GM19468 (cell line): ENCODE measurements around the gene ASIC1.
"Not testable (repeated sequence)": the region's sequence is repeated elsewhere in the genome, so short reads cannot be mapped to it uniquely, and the experiment has no call there.

ENCODE experiments used
- ATAC-seq: cut with Tn5 transposase; IDR thresholded peaks from one replicate; pipeline ENCODE4 v1.9.1; 2021; ENCODE audit warnings: mild to moderate bottlenecking, moderate library complexity, moderate number of reproducible peaks; ENCODE audit not compliant: unreplicated experiment; ENCODE audit errors: extremely low read depth

Gene ASIC1

DNA sequence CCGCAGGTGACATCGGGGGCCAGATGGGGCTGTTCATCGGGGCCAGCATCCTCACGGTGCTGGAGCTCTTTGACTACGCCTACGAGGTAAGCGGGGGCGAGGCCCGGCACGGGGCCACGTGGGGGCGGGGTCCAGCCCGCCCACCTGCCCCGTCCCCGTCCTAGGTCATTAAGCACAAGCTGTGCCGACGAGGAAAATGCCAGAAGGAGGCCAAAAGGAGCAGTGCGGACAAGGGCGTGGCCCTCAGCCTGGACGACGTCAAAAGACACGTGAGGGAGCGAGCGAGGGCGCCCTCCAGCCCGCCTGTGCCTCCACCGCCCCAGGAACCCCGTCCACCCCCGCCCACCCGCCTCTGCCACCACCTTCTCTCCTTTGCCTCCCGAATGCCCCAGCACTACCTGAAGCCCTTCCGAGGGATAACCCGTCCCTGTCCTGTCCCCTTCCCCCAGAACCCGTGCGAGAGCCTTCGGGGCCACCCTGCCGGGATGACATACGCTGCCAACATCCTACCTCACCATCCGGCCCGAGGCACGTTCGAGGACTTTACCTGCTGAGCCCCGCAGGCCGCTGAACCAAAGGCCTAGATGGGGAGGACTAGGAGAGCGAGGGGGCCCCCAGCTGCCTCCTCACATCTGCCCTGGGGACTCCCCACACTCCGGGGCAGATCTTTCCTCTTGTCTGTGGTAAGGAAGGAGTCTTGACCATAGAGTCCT is 23.9 kb downstream of the ASIC1 start:
- ATAC-seq: no peak

DNA sequence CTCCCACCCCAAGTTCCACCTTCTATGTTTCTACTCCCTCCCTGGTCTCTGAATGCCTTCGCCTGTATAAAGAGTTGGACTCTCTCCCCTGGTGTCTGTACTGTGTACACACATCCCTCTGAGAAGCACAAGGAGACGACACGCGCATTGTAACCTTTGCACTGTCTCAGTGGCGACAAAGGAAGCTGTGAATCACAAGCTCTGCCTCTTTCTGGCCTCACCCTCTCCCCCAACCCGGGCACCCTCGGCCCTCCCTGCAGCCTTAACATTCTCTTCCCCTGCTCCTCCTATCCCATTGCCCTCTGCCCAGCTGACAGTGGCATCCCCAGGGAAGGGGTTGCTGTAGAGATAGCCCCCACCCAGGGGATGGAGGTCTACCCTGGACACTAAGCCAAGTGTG is 25.2 kb downstream of the ASIC1 start:
- ATAC-seq: no peak

DNA sequence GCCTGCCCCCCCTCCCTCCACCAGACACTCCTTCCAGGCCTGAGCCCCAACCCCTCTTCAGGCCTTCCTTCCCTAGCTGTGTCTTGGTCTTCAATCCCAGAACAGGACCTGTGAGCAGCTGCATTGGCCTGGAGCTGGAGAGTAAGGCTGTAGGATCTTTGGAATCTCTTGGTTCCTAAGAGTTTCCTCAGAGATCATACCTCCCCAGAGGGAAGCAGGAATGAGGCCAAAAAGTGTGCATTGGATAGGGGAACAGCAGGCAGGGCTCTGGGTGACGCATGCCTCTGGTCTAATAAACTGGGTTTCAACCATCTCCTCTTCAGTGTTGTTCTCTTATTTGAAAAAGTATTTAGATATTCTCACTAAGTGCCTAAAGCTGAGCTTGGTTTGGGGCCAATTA is 25.9 kb downstream of the ASIC1 start:
- no peak for ATAC-seq

DNA sequence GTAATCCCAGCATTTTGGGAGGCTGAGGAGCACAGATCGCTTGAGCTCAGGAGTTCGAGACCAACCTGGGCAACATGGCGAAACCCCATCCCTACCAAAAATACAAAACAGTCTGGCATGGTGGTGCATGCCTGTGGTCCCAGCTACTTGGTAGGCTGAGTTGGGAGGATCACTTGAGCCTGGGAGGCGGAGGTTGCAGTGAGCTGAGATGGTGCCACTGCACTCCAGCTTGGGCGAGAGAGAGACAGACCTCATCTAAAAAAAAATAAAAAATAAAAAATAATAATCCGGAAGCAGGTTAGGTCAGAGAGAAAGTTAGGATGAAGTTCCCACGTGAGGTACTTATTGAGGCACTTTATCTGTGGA is 27.0 kb downstream of the ASIC1 start:
- not testable (repeated sequence) for ATAC-seq

DNA sequence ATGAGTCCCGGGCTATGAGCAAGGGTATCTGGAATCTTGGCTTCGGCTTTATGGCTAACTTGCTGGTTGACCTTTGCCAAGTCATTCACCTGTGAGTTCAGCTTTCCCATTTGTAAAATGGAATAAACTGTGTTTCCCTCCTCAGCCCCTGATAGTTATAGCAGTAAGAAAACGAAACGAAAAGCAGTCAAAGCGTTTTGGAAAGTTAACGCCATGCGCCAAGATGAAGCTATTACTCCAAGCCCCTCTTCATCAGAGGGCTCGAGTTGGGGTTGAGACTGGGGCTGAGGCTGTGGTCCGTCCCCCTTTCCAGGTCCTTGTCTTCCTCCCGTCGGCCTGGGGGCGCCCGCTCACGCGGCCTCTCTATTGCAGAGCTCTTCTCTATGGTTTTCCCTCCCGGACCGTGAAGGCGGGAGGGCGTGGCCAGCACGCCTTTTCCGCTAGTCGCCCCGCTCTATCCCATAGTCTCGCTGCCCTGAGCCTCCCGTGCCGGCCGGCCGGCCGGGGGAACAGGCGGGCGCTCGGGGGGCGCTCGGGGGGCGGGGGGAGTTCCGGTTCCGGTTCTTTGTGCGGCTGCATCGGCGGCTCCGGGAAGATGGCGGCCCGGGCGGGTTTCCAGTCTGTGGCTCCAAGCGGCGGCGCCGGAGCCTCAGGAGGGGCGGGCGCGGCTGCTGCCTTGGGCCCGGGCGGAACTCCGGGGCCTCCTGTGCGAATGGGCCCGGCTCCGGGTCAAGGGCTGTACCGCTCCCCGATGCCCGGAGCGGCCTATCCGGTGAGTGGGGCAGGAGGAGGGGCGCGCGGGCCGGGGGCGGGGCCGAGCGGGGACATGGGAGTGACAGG is 27.6 kb downstream of the ASIC1 start, which contains the start of gene SMARCD1:
TSS of gene SMARCD1 (plus strand) at position 568 of the 840 bp plus-strand sequence. CDS start at position 596, 28 bp downstream.
- peak; percentile 47 for ATAC-seq

DNA sequence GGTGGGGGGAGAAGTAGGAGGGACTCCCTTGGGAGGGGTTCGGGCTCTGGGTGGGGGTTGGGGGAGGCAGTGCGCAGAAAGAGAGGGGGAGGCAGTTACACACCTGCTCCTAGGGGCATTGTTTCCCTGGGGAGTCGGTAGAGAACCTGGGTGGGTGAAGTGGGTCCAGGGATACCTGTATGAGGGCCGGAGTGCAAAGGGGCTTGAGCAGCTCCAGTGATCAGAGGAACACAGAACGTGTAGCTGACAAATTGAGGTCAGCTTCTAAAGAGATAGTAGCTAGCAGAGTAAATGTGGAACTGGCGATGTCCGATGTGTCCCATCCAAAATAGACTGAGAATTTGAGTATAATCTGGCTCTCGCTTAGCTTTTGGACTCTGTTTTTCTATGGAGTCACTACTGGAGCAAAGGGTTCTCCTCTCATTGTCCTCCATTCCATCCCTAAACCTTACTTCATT is 28.2 kb downstream of the ASIC1 start:
- ATAC-seq: no peak

DNA sequence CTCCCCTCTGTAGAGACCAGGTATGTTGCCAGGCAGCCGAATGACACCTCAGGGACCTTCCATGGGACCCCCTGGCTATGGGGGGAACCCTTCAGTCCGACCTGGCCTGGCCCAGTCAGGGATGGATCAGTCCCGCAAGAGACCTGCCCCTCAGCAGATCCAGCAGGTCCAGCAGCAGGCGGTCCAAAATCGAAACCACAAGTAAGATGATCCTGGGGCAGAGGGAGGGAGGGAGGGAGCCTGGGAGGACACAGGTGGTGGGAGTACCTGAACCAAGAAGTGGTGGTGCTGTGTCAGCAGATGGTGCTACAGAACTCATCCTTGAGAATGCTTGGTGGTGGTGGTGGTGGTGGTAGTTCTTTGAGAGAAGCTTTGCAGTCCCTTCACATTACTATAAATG is 28.8 kb downstream of the ASIC1 start:
- no peak for ATAC-seq

DNA sequence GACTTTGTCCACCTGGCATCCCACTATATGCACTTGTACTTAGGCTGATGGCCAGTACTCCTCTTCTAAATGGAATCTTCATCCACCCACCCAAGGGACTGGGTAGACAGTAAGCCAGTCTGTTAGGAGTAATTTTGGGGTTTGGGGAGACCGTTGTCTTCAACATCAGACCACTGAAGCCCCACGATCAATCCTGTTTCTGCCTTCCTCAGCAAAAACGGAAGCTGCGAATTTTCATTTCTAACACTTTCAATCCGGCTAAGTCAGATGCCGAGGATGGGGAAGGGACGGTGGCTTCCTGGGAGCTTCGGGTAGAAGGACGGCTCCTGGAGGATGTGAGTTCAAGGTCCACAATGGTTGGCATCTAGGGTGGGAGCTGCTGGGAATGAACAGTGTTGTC is 29.8 kb downstream of the ASIC1 start:
- no peak for ATAC-seq

DNA sequence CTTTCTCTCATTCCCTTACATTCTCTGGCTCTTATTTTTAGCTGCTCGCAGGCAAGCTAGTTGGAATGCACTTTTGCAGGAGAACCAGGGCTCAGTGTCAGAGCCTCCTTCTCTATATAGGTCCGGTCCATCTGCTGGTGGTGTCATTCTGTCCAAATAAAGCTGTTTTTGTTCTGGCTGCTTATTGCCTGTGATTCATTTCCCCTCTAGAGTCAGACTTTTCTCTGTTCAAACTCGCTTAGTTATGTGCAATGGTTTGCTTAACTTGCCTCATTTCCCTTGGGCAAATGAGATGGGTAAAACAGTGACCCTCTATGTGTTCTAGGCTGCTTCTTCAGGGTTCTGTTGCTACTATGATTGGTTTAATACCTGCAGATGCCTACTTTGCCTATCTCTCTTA is 30.6 kb downstream of the ASIC1 start:
- ATAC-seq: no peak

DNA sequence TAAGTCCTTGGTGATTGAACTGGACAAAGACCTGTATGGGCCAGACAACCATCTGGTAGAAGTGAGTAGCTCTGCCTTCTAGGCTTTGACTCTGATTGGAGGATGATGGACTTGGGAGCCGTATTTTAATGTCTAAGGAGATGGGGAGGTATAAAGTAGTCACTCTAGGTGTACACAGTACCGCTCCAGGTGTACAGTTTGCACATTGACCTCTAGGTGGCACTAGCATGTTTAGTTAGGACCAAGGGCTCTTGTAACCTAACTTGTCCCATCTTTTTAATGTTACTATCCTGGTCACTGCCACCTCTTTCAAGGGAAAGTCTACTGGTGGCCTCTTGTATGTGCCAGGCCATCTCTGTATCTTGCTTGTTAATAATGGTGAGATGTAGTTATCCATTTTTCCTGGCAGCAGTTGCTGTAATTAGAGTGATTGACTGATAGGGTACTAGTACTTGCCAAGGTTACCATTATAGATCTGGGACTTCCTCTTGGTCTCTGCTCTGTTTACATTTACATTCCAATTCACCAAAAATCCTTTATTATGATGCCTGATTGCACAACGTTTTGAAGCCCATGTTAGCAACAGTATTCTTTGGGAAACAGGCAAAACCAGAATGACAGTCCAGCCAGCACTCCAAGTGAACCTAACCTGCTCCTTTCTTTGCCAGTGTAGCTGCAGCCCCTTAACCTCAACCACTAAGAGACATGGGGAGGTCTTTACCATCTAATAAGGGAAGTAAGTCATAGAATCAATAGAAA is 31.4 kb downstream of the ASIC1 start:
- ATAC-seq: no peak

DNA sequence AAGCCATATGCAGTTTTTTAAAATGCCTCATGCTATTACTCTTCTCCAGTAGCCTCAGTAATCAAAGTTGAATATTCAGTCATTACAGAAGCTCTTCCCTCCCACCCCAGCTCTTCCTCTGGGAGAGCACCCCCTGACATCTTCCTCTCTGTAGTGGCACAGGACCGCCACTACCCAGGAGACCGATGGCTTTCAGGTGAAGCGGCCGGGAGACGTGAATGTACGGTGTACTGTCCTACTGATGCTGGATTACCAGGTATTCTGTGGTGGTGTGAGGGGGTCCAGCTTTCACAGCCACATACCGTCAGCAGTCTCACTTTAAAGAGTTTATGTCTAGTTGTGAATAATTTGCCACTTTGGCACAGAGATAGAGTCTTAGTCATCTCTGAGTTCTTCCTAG is 32.3 kb downstream of the ASIC1 start:
- no peak for ATAC-seq

DNA sequence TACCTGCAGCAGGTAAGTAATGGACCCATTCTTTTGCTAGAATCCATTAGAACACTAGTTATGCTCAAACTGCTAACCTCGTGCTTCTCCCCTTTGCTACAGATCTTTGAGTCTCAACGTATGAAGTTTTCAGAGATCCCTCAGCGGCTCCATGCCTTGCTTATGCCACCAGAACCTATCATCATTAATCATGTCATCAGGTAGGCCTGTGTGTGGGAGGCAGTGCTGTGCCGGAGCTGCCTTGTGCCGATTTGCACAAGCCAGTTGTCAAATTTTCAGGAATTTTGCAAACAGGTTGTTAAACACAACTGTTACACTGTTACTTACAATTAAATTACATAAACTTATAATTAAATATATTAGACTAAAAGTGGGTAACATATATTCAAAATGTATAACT is 33.0 kb downstream of the ASIC1 start:
- no peak for ATAC-seq

DNA sequence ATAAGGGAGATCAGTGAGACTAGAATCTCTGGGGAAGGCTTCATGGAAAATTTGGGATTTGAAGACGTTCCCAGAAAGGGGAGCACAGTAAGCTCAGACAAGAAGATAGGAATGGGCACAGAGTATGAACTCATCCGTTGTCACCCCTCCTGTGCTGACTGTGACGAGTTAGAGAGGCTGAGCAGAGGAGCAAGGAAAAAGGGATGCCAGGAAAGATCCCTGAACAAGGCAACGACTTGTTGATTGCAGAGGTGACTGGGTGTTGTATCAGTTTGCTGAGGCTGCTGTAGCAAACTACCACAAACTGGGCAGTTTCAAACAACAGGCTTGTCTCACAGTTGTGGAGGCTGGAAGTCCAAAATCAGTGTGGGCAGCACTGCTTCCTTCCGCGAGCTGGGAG is 40.6 kb downstream of the ASIC1 start:
- no peak for ATAC-seq

DNA sequence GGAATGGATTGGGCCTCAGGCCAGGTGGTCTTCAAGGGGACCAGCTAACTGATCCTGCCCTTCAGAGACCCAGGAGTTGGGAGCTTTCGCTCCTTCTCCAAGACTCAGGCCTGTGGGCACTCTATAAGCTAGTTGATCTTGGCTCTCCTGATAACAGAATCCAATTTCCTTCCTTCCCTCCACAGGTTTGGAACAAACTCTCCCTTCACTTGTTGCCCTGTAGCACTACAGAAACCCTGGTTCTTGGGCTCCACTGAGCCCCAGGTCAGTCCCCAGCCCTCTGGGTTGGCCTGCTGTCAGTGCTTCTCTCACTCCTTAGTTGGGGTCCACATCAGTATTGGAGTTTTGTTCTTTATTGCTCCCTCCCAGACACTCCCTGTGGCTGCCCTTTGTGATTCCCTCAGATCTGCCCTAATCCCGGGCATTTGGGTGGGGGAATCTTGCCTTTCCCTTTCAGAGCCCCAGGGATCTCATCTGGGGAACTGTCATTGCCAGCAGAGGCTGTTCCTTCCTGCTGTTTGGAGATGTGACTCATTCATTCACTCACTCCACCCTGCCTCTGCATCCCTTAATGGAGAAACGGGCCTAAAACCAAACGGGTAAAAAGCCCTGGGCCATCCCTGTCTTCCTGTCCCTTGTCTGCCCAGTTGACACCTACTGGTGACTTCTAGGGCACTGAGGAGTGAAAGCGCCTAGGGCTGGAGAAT is 42.1 kb downstream of the ASIC1 start:
- no peak for ATAC-seq

DNA sequence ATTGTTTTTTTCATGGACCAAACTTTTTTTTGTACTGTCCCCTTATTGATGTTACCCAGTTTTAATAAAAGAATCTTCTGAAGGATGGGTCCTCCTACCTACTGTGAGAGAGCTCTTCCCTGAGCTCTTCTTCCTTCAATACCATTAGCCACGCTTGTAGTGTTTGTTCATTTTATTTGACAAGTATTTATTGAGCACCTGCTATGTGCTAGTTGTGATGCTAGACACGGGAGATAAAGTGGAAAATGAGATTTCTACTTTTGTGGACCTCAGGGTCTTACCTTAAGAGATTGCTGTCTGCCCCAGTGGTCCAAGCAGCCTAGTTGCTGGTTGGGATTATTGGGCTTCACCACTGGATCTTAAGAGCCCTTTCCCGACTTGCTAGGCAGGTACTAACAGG is 43.2 kb downstream of the ASIC1 start:
- ATAC-seq: no peak

DNA sequence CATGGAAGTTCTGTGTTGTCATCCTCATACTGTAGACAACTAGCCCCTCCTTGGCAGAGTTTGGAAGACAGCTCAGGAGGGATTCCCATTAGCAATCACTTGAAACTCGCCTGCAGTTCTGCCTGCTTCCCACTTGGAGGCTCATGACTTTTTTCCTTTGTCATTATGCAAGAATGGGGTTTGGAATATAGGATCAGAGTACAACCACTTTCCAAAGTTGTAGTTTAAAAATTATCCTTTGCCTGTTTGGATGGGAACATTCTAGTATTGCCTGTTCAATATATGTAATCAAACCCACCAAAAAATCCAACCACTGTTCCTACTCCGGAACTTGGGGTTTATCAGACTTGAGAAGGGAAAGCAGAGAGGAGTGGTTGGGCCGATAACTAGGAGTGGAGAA is 44.3 kb downstream of the ASIC1 start:
- no peak for ATAC-seq

DNA sequence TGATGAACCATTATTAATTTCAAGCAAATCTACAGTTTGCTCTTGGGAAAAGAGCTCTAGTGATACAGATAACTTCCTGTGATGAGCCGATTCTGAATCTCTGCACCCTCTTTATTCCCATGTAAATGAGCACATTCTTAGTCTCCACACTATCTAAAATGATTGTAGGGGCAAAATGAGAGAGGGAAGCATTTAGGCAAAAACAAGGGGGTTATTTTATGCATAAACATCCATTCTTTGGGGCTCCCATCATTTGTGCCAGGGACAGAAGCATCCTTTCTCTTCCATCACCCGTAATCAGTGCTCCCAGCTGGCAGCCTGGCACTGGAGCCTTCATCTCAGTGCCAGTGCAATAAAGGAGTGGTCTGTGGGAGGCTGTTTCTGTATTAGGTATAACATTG is 44.7 kb downstream of the ASIC1 start:
- ATAC-seq: no peak

DNA sequence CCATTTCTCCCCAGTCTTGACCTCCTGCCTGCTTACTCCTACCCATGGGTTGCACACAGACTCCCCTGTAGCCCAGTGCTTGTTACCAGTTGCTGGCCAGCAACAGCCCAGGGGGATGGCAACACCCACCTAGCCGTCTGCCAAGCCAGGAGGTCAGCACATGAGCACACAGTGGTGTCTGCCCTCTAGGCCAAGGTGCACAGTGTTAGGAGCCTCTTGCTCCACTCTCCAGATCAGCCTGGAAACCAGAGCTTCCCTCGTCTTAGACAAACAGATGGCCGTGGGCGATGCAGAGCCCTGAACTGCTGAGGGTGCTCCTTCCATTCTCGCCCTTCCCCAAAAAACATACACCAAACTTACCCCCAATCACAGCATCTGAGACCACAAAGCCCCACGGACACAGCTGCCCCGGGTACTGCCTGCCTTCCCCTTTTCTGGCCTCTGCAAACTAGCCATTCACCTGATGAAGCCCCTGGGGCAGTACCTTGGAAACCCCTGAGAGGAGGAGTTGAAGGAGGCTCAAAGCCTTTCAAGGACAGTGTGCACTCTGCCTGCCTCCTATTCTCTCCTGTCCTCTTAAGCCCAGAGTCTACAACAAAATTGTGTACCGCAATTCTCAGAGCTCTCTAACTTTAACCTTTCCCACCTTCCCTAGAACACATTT is 45.4 kb downstream of the ASIC1 start:
- no peak for ATAC-seq

DNA sequence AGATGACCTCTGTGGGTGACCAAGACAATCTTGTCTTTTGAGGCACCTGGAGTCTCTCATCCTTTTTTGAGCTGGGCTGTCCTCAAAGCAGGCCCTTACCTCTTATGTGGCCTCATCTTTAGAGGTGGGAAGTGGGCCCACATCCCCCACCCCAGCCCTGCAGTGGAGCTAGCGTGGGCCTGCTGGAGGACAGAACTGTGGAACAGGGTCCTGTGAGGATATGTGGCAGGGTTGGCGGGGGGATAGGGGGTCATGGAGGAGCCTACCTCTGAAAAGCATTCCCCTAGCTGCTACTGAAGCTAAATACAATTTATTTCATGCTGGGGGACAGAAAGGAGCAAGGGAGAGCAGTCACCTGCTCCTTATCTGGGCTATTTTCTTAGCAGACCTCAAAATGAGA is 46.0 kb downstream of the ASIC1 start:
- ATAC-seq: no peak
